Kidney (tissue), 14 donors: ENCODE measurements around the gene CCDC97. TPM values are rescaled to one million over a fixed set of nuclear protein-coding genes. Genes with fewer than 3 reads are reported as not detected.

Source experiments
- DNase-seq, 5 donors: peaks; one replicate each; pipeline ENCODE4 v3.0.0-alpha.2; 2013 to 2020
- FAIRE-seq: peaks from 2 replicates; lab custom pipeline; 2012; peaks lifted over from hg19 to GRCh38; lab: Jason Lieb, UNC
- H3K27ac ChIP-seq, 2 donors: one replicate each; pipeline ENCODE4 v1.7.0; 2013; ENCODE audit warnings: low read depth in 2 of 2, low read length in 2 of 2, inconsistent platforms in 1 of 2
- H3K27me3 ChIP-seq: one replicate; pipeline ENCODE4 v1.7.1; 2013; ENCODE audit warnings: low read length, inconsistent platforms; ENCODE audit not compliant: control insufficient read depth, insufficient read depth
- H3K36me3 ChIP-seq, 3 donors: one replicate each; pipeline versions ENCODE4 v1.7.0 to v1.7.1; 2013; ENCODE audit warnings: low read length in 3 of 3, control low read depth in 1 of 3, inconsistent platforms in 1 of 3; ENCODE audit not compliant: insufficient read depth in 3 of 3, control insufficient read depth in 2 of 3
- H3K4me1 ChIP-seq, 3 donors: one replicate each; pipeline versions ENCODE4 v1.7.0 to v1.7.1; 2013; ENCODE audit warnings: low read length in 3 of 3, inconsistent platforms in 1 of 3, low read depth in 1 of 3; ENCODE audit not compliant: control insufficient read depth in 2 of 3, insufficient read depth in 2 of 3
- H3K4me3 ChIP-seq, 3 donors: one replicate each; pipeline versions ENCODE4 v1.7.0 to v1.8.1; 2013; ENCODE audit warnings: low read length in 3 of 3, control low read depth in 1 of 3, inconsistent platforms in 1 of 3
- H3K9ac ChIP-seq, 3 donors: one replicate each; pipeline versions ENCODE4 v1.7.0 to v1.7.1; 2013; ENCODE audit warnings: low read length in 3 of 3, control low read depth in 1 of 3, inconsistent platforms in 1 of 3
- H3K9me3 ChIP-seq, 3 donors: one replicate each; pipeline versions ENCODE4 v1.7.0 to v1.7.1; 2013; ENCODE audit warnings: low read length in 3 of 3, control low read depth in 1 of 3, inconsistent platforms in 1 of 3; ENCODE audit not compliant: control insufficient read depth in 2 of 3, insufficient read depth in 1 of 3
- CTCF ChIP-seq: IDR thresholded peaks from 3 replicates; pipeline ENCODE4 v1.5.1; 2012; ENCODE audit warnings: mild to moderate bottlenecking, moderate library complexity, borderline replicate concordance; ENCODE audit not compliant: insufficient read depth; ENCODE audit errors: extremely low read depth
- intact Hi-C: fragments of 100-400 bp; cut with DNase I; formaldehyde crosslinking; loops from one replicate; pipeline ENCODE4 v1.11.1; 2022
- polyA plus RNA-seq: library from polyadenylated mRNA; stranded (reverse); fragments of 350-450 nt; fragmentation: Illumina TruSeq; extraction: RNeasy Lipid Tissue Mini Kit (QIAGEN cat#74804); gene quantifications from one replicate; pipeline ENCODE4 v1.2.3, GENCODE V29; 2014; ENCODE audit warnings: low read depth, low replicate concordance; ENCODE audit not compliant: insufficient read depth
- total RNA-seq: library from RNA; stranded (reverse); fragmentation: NEBNext Ultra II Directional; extraction: Animal tissue kit (Norgen Biotek cat#: 25700); gene quantifications from one replicate; pipeline ENCODE4 v1.2.1, GENCODE V29; 2021
- donor health status: control.
- donor health status: control.
- donor health status: control.
- donor health status: control.
- donor health status: control.
- donor health status: DM: yes; HTN: yes; CAD: no.
- donor health status: Normal renal cell carcinoma (clear cell type).

CCDC97 gene
- total and polyA plus RNA-seq, 2 donors from 2014 or later = 9.8 to 28.1 TPM

DNA sequence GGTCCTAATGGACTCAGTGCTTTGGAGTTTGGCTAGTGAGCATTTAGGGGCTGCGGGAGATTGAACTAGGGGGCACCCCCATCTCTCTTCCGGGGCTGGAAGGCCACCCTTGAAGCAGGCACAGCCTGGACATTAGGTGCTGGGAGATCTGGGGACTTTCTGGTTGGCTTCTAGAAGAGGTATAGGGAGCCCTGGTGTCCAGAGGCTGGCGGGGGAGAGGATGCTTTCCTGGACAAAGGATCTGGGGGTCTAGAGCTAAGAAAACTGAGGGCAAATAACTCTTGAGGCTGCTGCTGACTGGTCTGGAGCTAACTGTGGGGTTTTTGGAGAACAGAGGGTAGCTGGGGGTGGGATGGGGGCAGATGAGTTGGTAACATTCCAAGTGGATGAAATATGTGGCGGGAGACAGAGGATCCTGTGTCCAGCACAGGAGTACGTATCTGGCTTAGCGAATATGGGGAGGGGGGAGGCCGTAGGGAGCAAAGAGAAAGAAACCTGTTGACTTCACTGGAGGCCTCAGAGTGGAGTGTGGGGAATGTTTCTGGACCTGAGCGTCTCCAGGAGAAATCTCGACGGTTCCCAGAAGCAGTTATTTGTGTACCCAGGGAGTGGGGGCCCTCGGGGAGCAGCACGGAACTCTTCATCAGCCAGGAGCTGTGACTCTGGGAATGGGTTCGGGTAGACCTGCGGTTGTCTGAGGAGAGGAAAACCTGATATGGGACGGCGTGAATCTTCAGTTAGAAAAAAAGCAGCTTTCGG lies 44.4 kb upstream of the CCDC97 start:
- H3K27ac ChIP-seq = peak overlapping the region; percentile 97 to 98
- intact Hi-C loops = no loop called here
- no peak for FAIRE-seq

GRCh38 chr19:41269055-41269454 lies 40.9 kb upstream of the CCDC97 start:
- Histone ChIP-seq H3K36me3 (peaks cover 23 to 52% (median 40%) of the 10 kb centered on the region in 3 donors), H3K27ac (no peak overlapping the region), H3K9me3 (no peaks in the 10 kb centered on the region), H3K4me1 (peaks cover 0 to 12% (median 5%) of the 10 kb centered on the region in 3 donors), H3K27me3 (no peaks in the 10 kb centered on the region), H3K9ac (no peak overlapping the region), H3K4me3 (no peak overlapping the region)
- intact Hi-C loops = no loop called here
- FAIRE-seq (no peak), DNase-seq (no peak)
- no peak for TF ChIP-seq CTCF

More for the DNA sequence above, 44.4 kb upstream of the CCDC97 start:
- Histone ChIP-seq H3K4me3 (peak overlapping the region; percentile 73 to 88 (median 87)), H3K9ac (peak overlapping the region; percentile 49 to 94 (median 74)), H3K4me1 (peaks cover 0 to 12% (median 9%) of the 10 kb centered on the region in 3 donors), H3K9me3 (no peaks in the 10 kb centered on the region), H3K27me3 (no peaks in the 10 kb centered on the region), H3K36me3 (peaks cover 7 to 19% (median 7%) of the 10 kb centered on the region in 3 donors)
- peak; percentile 33 to 74 (median 63) for DNase-seq
- no peak for TF ChIP-seq CTCF

DNA sequence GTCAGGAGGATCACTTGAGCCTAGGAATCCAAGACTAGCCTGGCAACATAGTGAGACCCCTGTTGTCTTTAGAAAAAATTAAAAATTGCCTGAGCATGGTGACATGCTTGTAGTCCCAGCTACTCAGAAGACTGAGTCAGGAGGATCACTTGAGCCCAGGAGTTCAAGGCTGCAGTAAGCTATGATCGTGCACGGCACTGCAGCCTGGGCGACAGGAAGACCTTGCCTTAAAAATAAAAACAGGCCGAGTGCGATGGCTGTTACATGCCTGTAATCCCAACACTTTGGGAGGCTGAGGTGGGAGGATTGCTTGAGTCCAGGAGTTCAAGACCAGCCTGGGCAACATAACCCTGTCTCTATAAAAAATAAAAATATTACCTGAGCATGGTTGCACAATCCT lies 40.4 kb upstream of the CCDC97 start:
- TF ChIP-seq CTCF = no peak
- FAIRE-seq = no peak
- intact Hi-C loops = no loop called here
- Histone ChIP-seq H3K27ac (no peak overlapping the region), H3K4me1 (peaks cover 0 to 12% (median 5%) of the 10 kb centered on the region in 3 donors), H3K9me3 (no peaks in the 10 kb centered on the region), H3K4me3 (no peak overlapping the region), H3K36me3 (peaks cover 25 to 57% (median 44%) of the 10 kb centered on the region in 3 donors), H3K27me3 (no peaks in the 10 kb centered on the region), H3K9ac (no peak overlapping the region)
- no peak for DNase-seq
